GM12873 (cell line): ENCODE results near the gene RBM44.
A peak's percentile ranks its signal among the peaks of the same experiment; 100 is the strongest.

ENCODE experiments used
- CTCF ChIP-seq: IDR thresholded peaks from 2 replicates; pipeline ENCODE4 v1.5.1; 2012; ENCODE audit warnings: low read depth, mild to moderate bottlenecking, moderate library complexity, low read length, control low read depth; ENCODE audit not compliant: insufficient read depth; ENCODE audit errors: missing control alignments

RBM44 gene

DNA sequence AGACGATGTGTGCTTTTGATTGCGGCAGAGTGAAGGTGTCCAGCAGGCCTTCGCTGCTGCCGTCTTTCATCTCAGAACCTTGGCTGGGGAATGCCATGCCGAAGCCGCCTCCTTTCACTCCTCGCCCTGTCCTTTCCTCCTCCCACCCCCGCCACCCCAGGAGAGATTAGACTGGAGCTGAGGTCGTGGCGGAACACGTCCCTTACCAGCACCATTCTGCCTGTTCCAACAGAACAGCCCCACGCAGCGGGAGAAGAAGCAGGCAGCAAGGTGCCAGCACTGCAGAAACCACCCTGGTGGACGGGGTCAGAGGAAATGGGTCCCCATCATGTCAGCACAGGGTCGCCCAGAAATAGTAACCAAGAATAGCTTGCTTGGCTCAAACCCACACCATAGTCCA lies 24.8 kb upstream of the RBM44 start:
- TF ChIP-seq CTCF: no peak

GRCh38 chr2:237774811-237775553 lies 23.6 kb upstream of the RBM44 start:
- peak; percentile 77 for TF ChIP-seq CTCF

- no peak for TF ChIP-seq CTCF
Measured at GRCh38 chr2:237779521-237779920, 19.1 kb upstream of the RBM44 start.

GRCh38 chr2:237782181-237782580 lies 16.4 kb upstream of the RBM44 start:
- no peak for TF ChIP-seq CTCF

GRCh38 chr2:237786936-237787335 lies 11.6 kb upstream of the RBM44 start:
- TF ChIP-seq CTCF: no peak

DNA sequence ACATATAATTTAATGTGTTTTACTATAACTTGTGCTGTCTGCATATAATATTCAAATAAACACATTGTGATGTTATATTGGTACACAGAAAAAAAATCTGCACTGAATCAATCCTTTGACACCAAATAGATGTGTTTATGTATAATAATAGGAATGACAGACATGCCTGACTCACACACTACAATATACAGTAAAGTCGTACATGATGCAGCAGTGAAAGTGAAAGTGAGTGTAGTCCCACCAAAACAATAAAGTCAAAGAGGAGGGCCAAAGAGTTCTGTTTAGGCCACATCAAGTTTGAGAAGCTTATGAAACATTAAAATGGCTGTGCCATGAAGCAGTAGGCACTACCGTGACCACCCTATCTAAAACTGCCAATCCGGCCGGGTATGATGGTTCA lies 8.2 kb upstream of the RBM44 start:
- TF ChIP-seq CTCF: no peak

- peak; percentile 11 for TF ChIP-seq CTCF
Measured at GRCh38 chr2:237791977-237792727, 6.4 kb upstream of the RBM44 start.
